SW480 (cell line): ENCODE results near the gene TIGD4.

ENCODE experiments used
- DNase-seq: peaks from one replicate; pipeline ENCODE4 v3.0.0-alpha.2; 2016; ENCODE audit warnings: low spot score

Gene TIGD4

GRCh38 chr4:152719801-152720556, 59.6 kb downstream of the TIGD4 start:
- DNase-seq: no peak
